GM12872 (cell line): ENCODE data around the gene CDH13.

Experiments
- TF ChIP-seq, protein P1 (sequence below): IDR thresholded peaks from 3 replicates; pipeline ENCODE4 v1.5.1; 2011; ENCODE audit warnings: low read depth, mild to moderate bottlenecking, low read length, moderate library complexity; ENCODE audit not compliant: insufficient read depth

CDH13 gene

DNA sequence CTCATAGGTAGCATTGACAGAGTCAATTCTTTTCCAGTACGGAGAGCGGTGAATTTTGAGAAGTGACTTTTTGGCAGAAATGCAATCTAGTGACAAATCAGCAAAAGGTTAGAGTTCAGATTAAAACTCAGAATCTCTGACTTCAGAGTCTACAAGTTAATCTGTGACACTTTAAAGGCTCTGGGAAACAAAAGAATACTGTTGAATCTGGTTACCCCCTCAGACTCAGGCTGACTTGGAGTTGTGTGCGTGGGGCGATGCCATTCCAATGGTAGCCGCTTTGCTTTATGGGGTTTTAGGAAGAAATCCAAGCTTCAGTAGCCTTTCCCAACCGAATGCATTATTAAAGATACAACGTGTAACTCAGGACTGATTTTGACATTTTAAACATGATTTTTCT is 118.2 kb downstream of the CDH13 start:
- TF ChIP-seq, protein P1, sequence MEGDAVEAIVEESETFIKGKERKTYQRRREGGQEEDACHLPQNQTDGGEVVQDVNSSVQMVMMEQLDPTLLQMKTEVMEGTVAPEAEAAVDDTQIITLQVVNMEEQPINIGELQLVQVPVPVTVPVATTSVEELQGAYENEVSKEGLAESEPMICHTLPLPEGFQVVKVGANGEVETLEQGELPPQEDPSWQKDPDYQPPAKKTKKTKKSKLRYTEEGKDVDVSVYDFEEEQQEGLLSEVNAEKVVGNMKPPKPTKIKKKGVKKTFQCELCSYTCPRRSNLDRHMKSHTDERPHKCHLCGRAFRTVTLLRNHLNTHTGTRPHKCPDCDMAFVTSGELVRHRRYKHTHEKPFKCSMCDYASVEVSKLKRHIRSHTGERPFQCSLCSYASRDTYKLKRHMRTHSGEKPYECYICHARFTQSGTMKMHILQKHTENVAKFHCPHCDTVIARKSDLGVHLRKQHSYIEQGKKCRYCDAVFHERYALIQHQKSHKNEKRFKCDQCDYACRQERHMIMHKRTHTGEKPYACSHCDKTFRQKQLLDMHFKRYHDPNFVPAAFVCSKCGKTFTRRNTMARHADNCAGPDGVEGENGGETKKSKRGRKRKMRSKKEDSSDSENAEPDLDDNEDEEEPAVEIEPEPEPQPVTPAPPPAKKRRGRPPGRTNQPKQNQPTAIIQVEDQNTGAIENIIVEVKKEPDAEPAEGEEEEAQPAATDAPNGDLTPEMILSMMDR, result no peak

DNA sequence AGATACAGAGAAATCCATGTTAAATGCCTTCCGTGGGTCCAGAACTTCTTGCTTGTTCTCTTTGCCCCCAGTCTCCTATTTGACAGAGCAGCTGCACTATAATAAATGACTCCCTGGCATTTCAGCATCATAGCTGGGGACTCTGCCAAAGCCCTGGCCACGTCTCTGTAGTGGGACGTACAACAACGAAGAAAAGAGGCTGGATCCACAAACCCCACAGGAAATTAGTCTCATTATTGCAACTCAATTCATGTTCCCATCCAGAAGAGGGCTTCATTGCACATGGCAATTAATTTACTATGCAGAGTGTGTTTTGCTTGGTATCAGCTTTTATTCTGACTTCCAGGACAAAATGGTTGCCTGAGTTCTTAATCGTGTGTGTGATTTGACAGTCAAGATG is 121.3 kb downstream of the CDH13 start:
- TF ChIP-seq, protein P1, result no peak

DNA sequence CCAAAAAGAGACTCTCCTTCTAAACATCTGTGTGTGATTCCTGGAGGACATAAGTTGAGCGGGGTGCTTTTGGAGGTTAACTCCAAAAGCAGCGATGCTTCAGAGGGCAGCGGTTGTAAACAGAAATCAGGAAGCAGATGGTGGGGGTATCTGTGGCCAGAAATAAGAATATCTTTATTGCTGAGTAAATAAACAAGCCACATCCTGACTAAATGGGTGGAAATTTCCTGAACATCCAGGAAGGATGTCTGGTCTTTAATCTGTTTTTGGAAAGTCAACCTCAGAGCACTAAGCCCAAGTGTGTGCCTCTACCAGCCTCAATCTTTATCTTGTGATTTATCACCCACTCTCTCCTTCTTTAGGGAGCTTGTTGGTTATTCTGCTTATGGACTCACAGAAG is 123.3 kb downstream of the CDH13 start:
- TF ChIP-seq, protein P1, result no peak

DNA sequence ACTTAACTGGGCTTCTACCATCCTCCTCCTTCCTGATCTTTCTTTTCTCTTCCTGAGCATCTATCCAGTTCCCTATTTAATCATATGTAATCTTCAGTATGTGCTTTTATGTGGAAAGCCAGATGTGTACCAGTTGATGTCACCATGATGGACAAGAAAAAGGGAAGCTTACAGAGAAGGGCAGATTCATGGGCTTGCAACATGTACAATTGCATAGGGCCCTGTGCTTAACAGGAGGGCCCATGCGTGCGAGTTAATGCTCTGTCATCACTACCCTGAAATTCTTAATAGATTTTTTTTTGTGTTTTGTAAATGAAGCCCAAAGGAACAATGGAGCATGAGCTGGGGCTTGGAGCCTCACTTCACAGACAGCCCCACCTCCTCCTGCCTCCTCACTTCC is 124.3 kb downstream of the CDH13 start:
- TF ChIP-seq, protein P1, result no peak

DNA sequence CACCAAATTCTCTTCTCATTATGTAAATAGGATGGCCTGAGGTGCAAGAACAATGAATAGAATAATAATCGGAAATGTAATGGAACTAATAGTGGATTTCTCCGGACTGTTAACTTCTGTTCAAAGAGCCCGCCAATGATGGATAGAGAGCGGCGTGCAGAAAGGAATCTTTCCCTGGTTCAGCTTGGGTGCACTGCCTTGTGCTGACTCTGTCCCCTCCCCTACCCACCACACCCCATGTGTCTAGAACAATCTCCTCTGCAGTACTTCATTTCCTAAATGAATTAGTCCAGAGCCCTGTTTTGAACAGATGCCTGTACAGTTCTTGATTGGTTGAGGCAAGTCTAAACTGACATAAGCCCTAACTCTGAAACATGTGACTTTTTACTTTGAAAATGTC is 125.4 kb downstream of the CDH13 start:
- TF ChIP-seq, protein P1, result no peak

DNA sequence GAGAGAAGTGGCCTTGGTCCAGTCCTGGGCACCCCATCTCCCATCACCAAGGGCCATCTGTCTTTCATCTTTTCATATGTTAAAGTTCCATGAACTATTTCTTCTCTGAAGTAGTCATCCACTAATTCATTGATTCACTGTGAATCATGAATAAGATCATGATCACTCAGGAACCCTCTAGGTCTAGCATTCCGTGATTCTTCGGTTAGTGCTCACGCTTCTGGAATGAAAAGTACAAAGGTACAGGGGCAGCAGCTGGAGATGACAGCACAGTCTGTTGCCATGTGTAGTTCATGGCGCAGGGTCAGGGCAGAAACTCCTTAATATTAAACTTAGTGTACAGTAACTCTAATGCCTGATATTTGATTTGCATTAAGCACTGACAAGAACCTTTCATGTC is 127.1 kb downstream of the CDH13 start:
- TF ChIP-seq, protein P1, result no peak

DNA sequence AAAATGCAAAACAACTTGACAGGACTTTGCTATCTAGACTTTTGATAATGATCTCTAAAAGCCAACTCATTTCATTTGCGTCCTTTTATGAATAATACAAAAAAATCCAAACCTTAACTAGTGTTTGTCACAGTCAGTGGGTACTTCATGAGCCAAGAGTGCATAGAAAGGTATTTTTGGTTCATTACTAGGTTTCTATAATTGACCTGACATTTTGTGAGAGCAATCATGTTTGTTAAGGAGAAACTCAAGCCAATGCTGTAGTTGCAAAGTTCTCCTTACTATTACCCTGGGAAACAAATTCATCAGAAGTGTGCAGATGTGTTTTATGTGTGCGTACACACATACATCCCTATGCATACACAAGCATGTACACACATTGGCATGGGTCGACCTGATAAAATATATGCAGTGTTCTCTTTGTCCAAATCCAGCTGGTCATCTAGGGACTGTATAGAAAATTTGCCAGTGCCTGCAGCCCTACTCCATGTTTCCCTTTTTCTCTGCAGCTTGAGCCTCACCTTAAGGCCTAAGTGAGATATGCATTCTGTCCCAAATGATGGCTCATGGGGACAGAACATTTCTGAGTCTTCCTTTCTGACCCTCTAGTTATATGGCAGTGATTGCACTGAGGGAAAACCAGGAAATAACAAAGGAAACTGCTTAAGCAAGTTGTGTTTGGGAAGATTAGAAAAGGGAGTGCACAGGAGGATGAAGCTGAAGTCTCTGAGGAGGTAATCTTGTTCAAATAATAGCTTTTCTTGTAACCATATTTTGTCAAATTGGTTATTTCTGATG is 128.1 kb downstream of the CDH13 start:
- TF ChIP-seq, protein P1, result no peak
